ENCODE data around the gene SRSF1.

GRCh38 chr17:57990037-57990436 is 17.0 kb downstream of the SRSF1 start:
- TF ChIP-seq POLR2AphosphoS5 (IDR thresholded peaks at IDR 0.05; ENCODE audit: low read depth, low read length): no peak
- TF ChIP-seq REST (IDR thresholded peaks at IDR 0.05; ENCODE audit: insufficient read depth in 1 of 2, low read depth in 2 of 2, low read length in 2 of 2): no peak
- no peak for TF ChIP-seq TAF1 (IDR thresholded peaks at IDR 0.05; ENCODE audit: borderline replicate concordance, insufficient read depth, low read length)
- TF ChIP-seq SIN3A (IDR thresholded peaks at IDR 0.05; ENCODE audit: borderline replicate concordance, insufficient read depth, low read length): no peak

Data from PFSK-1 (cell line).